ENCODE measurements around the gene TMEM154.

DNA sequence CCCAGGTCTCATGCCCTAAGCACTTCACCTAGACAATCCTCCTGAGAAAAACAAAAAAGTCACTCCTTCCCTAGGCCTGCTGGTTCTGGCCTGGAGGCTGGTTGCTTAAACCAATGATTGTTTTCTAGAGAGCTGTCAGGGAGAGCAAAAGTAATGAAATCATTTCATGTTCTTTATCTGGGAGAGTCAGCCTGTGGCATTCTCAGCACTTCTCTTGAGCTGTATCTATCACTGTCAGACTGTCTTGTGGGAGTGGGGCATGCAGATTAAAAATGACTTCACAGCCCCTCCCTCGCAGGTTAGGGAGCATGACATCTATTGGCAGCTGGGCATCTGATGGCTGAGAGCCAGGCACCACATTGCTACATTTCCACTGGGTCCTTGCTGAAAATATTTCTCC is 20.4 kb upstream of the TMEM154 start:
- TF ChIP-seq, protein P1, sequence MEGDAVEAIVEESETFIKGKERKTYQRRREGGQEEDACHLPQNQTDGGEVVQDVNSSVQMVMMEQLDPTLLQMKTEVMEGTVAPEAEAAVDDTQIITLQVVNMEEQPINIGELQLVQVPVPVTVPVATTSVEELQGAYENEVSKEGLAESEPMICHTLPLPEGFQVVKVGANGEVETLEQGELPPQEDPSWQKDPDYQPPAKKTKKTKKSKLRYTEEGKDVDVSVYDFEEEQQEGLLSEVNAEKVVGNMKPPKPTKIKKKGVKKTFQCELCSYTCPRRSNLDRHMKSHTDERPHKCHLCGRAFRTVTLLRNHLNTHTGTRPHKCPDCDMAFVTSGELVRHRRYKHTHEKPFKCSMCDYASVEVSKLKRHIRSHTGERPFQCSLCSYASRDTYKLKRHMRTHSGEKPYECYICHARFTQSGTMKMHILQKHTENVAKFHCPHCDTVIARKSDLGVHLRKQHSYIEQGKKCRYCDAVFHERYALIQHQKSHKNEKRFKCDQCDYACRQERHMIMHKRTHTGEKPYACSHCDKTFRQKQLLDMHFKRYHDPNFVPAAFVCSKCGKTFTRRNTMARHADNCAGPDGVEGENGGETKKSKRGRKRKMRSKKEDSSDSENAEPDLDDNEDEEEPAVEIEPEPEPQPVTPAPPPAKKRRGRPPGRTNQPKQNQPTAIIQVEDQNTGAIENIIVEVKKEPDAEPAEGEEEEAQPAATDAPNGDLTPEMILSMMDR (conservative IDR thresholded peaks at IDR 0.05; ENCODE audit: low read depth, low read length) = no peak
- TF ChIP-seq EZH2 (IDR thresholded peaks at IDR 0.05; ENCODE audit: low read length, unreplicated experiment) = no peak
- no peak for TF ChIP-seq EZH2phosphoT487 (IDR thresholded peaks at IDR 0.05; ENCODE audit: borderline replicate concordance, low read length)

Data from PC-3 (cell line).